K562 (cell line): ENCODE results near the gene ZC3H18. TPM values are rescaled to one million over a fixed set of nuclear protein-coding genes. Genes with fewer than 3 reads are reported as not detected.

Source experiments
- ATAC-seq: fragments of 200-7000 bp; cut with Tn5 transposase; 3 replicates; pipeline ENCODE4 v1.9.1; 2020; ENCODE audit warnings: moderate library complexity
- BruUV-seq: library from RNA; stranded (reverse); fragments of 400-500 nt; replicated peaks from 2 replicates; lab custom pipeline; 2021; lab: Mats Ljungman, UMichigan
- CTCF ChIA-PET: fragments of 300-600 bp; formaldehyde crosslinking; extraction: SDS; loops from one replicate; lab custom pipeline; 2021; ENCODE audit warnings: low intra/inter-chr PET ratio; lab: Yijun Ruan, JAX
- POLR2A ChIA-PET: fragments of 300-600, 350-650 bp; sonication (Branson Sonifier 250); formaldehyde crosslinking; extraction: SDS; loops from one replicate; lab custom pipeline; 2021; ENCODE audit warnings: antibody characterized with exemption, inconsistent platforms; lab: Yijun Ruan, JAX
- DNase-seq, 4 experiments: peaks; one replicate each; pipeline versions ENCODE4 v3.0.0 to v3.0.0-alpha.2; 2011 to 2018; ENCODE audit warnings: low spot score in 3 of 4, mixed read lengths in 3 of 4; ENCODE audit errors: extremely low read depth in 1 of 4
- FAIRE-seq: peaks from 2 replicates; lab custom pipeline; 2011; peaks lifted over from hg19 to GRCh38; lab: Jason Lieb, UNC
- H2AFZ ChIP-seq: 2 replicates; pipeline ENCODE4 v1.6.0; 2011; ENCODE audit warnings: low read depth, low read length, control low read depth, inconsistent platforms
- H3K27ac ChIP-seq: fragments of 200-600 bp; 3 replicates; pipeline ENCODE4 v1.8.0; 2011; ENCODE audit warnings: low read depth, mild to moderate bottlenecking, control low read depth, inconsistent platforms, low read length, moderate library complexity, mixed read lengths; ENCODE audit errors: extremely low read depth
- H3K27me3 ChIP-seq, 2 experiments: fragments of 300-600 bp in 1 of 2; 2 replicates in 1 of 2; 3 replicates in 1 of 2; pipeline versions ENCODE4 v1.6.0 to v1.8.0; 2011; ENCODE audit warnings: inconsistent platforms in 2 of 2, low read length in 2 of 2, mild to moderate bottlenecking in 1 of 2, mixed read lengths in 1 of 2, moderate library complexity in 1 of 2; ENCODE audit not compliant: control insufficient read depth in 2 of 2, insufficient read depth in 2 of 2
- H3K36me3 ChIP-seq: fragments of 300-600 bp; 3 replicates; pipeline ENCODE4 v1.8.0; 2011; ENCODE audit warnings: mild to moderate bottlenecking, low read length, inconsistent platforms; ENCODE audit not compliant: control insufficient read depth, insufficient read depth
- H3K4me1 ChIP-seq, 2 experiments: fragments of 200-600 bp in 1 of 2; replicated peaks in 1 of 2; 2 replicates in 1 of 2; 3 replicates in 1 of 2; pipeline versions ENCODE4 v1.5.1 to v1.8.0; 2011; ENCODE audit warnings: inconsistent platforms in 2 of 2, low read length in 2 of 2, mild to moderate bottlenecking in 1 of 2, mixed read lengths in 1 of 2, moderate library complexity in 1 of 2; ENCODE audit not compliant: control insufficient read depth in 2 of 2, insufficient read depth in 2 of 2
- H3K4me2 ChIP-seq: 2 replicates; pipeline ENCODE4 v1.6.1; 2011; ENCODE audit warnings: low read length, control low read depth, inconsistent platforms, mixed read lengths; ENCODE audit not compliant: insufficient read depth
- H3K4me3 ChIP-seq: fragments of 200-600 bp; sonication (generic), shearing (Covaris generic); 2 replicates; pipeline ENCODE4 v1.5.1; 2016; ENCODE audit warnings: control low read depth, inconsistent platforms
- H3K79me2 ChIP-seq: fragments of 200-600 bp; 3 replicates; pipeline ENCODE4 v1.8.0; 2011; ENCODE audit warnings: low read length, inconsistent platforms; ENCODE audit not compliant: control insufficient read depth, insufficient read depth
- H3K9ac ChIP-seq, 2 experiments: 2 replicates each; pipeline versions ENCODE4 v1.6.0 to v1.6.1; 2011; ENCODE audit warnings: low read depth in 2 of 2, low read length in 2 of 2, control low read depth in 1 of 2, inconsistent platforms in 1 of 2, mild to moderate bottlenecking in 1 of 2, mixed read lengths in 1 of 2; ENCODE audit not compliant: insufficient read depth in 1 of 2
- H3K9me1 ChIP-seq: one replicate; pipeline ENCODE4 v1.6.0; 2011; ENCODE audit warnings: inconsistent platforms, mild to moderate bottlenecking, low read length, moderate library complexity; ENCODE audit not compliant: control insufficient read depth, insufficient read depth
- H3K9me3 ChIP-seq: replicated peaks from 2 replicates; pipeline ENCODE4 v1.5.1; 2011; ENCODE audit warnings: low read depth, low read length, inconsistent platforms; ENCODE audit not compliant: control insufficient read depth, insufficient read depth
- H4K20me1 ChIP-seq: replicated peaks from 2 replicates; pipeline ENCODE4 v1.6.1; 2011; ENCODE audit warnings: low read length, inconsistent platforms, mixed read lengths; ENCODE audit not compliant: control insufficient read depth, insufficient read depth
- BMI1 ChIP-seq: fragments of 150-350 bp; IDR thresholded peaks from 2 replicates; pipeline ENCODE4 v1.6.1; 2014; ENCODE audit warnings: low read length
- CEBPB ChIP-seq: fragments of 450-650 bp; IDR thresholded peaks from 2 replicates; pipeline ENCODE4 v1.6.1; 2016; ENCODE audit warnings: missing genetic modification characterization, missing compliant biosample characterization
- FIP1L1 ChIP-seq: fragments of 200-400 bp; formaldehyde crosslinking; IDR thresholded peaks from 2 replicates; pipeline ENCODE4 v1.6.1; 2018; ENCODE audit warnings: mild to moderate bottlenecking, low read depth, low read length; ENCODE audit not compliant: poor library complexity, severe bottlenecking
- PCBP1 ChIP-seq: fragments of 200-400 bp; formaldehyde crosslinking; IDR thresholded peaks from 2 replicates; pipeline ENCODE4 v1.6.1; 2018; ENCODE audit warnings: mild to moderate bottlenecking, low read depth, low read length; ENCODE audit not compliant: poor library complexity, severe bottlenecking
- THRAP3 ChIP-seq: fragments of 450-650 bp; IDR thresholded peaks from 2 replicates; pipeline ENCODE4 v1.6.1; 2016; ENCODE audit warnings: mild to moderate bottlenecking, inconsistent platforms, borderline replicate concordance
- ZNF445 ChIP-seq: fragments of 250-450 bp; sonication (Bioruptor Pico); IDR thresholded peaks from 2 replicates; pipeline ENCODE4 v1.4.0; 2020; ENCODE audit warnings: low read depth, mild to moderate bottlenecking, moderate library complexity
- WGBS: fragments of 100-300 bp; shearing (Covaris generic); methylation state at CpG from one replicate; pipeline ENCODE4 v1.1.6; 2016; ENCODE audit warnings: low coverage, mixed read lengths; ENCODE audit not compliant: insufficient coverage; ENCODE audit errors: missing lambda C conversion rate; 5-methylcytosine and 5-hydroxymethylcytosine counted together
- in situ Hi-C: fragments of 300-500 bp; cut with MboI; formaldehyde crosslinking; loops from 4 replicates; pipeline ENCODE4 v1.15.0; 2018; ENCODE audit warnings: inconsistent platforms, mixed read lengths
- intact Hi-C: fragments of 100-400 bp; cut with micrococcal nuclease; formaldehyde crosslinking; loops from 2 replicates; pipeline ENCODE4 v1.14.2; 2022
- polyA plus RNA-seq, 8 experiments: library from polyadenylated mRNA; depleted of rRNA in 4 of 8; stranded (reverse) in 5 of 8; unstranded in 3 of 8; fragments of >200 nt; fragmentation: Nextera tagmentation in 2 of 8; fragmentation: Illumina TruSeq in 1 of 8; extraction: Ambion mirVana in 2 of 8; extraction: Trizol in 1 of 8; gene quantifications; 2 replicates each; pipeline versions ENCODE4 v1.2.1 to v1.2.3, GENCODE V29; 2011 to 2014; ENCODE audit warnings: inconsistent platforms in 1 of 8, missing spikeins in 1 of 8
- total RNA-seq, 7 experiments: library from RNA; depleted of rRNA in 6 of 7; stranded (reverse); fragments of >200 nt in 6 of 7; fragmentation: Illumina TruSeq in 2 of 7; extraction: Trizol in 2 of 7; gene quantifications; 2 replicates each; pipeline versions ENCODE4 v1.2.1 to v1.2.3, GENCODE V29; 2011 to 2021; ENCODE audit warnings: low replicate concordance in 1 of 7

Gene ZC3H18
- total and polyA plus RNA-seq, 9 of the 15 experiments (the other 6 are each of a cell fraction or from before 2014, with no cell fraction given): 1.7 to 88.7 (median 26.9) TPM

- peaks cover 86% of the 10 kb centered on the region; the same call in 2 of the 3 replicates for H3K36me3 ChIP-seq
- in situ Hi-C loops: no loop called here
- TF ChIP-seq FIP1L1 (peak; percentile 29), BMI1 (no peak), THRAP3 (no peak), CEBPB (tag) (no peak), PCBP1 (peak; percentile 13), ZNF445 (CRISPR knock-in tag) (no peak)
Measured at GRCh38 chr16:88655733-88656281, 85.6 kb downstream of the ZC3H18 start.

More at GRCh38 chr16:88655733-88656281, 85.6 kb downstream of the ZC3H18 start:
- no peak for DNase-seq
- ChIA-PET CTCF (no interaction called here), POLR2A (interaction anchor here (0.6 to 1.2 kb wide), 2 partner anchors 23 to 60 kb away, joined by 3 to 4 read pairs; no protein-coding TSS in a partner anchor)
- peak overlapping the region in 1 of 2 experiments; percentile 14; a peak in 2 of 4 replicates for H3K9ac ChIP-seq
- ATAC-seq: no peak
- no TSS peak for BruUV-seq
- H3K27ac ChIP-seq: no peak overlapping the region
- H3K4me1 ChIP-seq: peaks cover 18 to 92% of the 10 kb centered on the region in 2 experiments
- no peaks in the 10 kb centered on the region for H3K9me1 ChIP-seq
- intact Hi-C loops: no loop called here
- WGBS: 86% methylated on average over 26 of the region's 29 CpGs
- H3K4me3 ChIP-seq: no peak overlapping the region
- H3K9me3 ChIP-seq: no peaks in the 10 kb centered on the region
- FAIRE-seq: no peak
- no peaks in the 10 kb centered on the region for H3K27me3 ChIP-seq
- peaks cover 13% of the 10 kb centered on the region; the same call in 1 of the 2 replicates for H4K20me1 ChIP-seq
- H2AFZ ChIP-seq: no peak overlapping the region
- H3K4me2 ChIP-seq: no peak overlapping the region
- peaks cover 44% of the 10 kb centered on the region for H3K79me2 ChIP-seq
